ENCODE results near the gene MPHOSPH6.
"Not testable (repeated sequence)": the region's sequence is repeated elsewhere in the genome, so short reads cannot be mapped to it uniquely, and the experiment has no call there.

- not testable (repeated sequence) for TF ChIP-seq POLR2A (IDR thresholded peaks at IDR 0.05; ENCODE audit: low read depth, low read length); POLR2AphosphoS5 (IDR thresholded peaks at IDR 0.05; ENCODE audit: low read depth, low read length); SPI1 (IDR thresholded peaks at IDR 0.05; ENCODE audit: low read depth, low read length); TAF1 (IDR thresholded peaks at IDR 0.05; ENCODE audit: low read depth, low read length); PAX5 (IDR thresholded peaks at IDR 0.05; ENCODE audit: insufficient read depth, low read length, severe bottlenecking); POU2F2 (IDR thresholded peaks at IDR 0.05; ENCODE audit: low read depth, low read length)
Measured at GRCh38 chr16:82109266-82109665, 60.8 kb downstream of the MPHOSPH6 start.
